Measurements from ENCODE around the gene SENP2. TPM values are rescaled to one million over a fixed set of nuclear protein-coding genes. Genes with fewer than 3 reads are reported as not detected.

The SENP2 gene
- polyA plus RNA-seq, 1 donor (not counting 4 experiments of a cell fraction or from before 2014, with no cell fraction given) = 12.6 TPM

GRCh38 chr3:185680231-185680630, 94.1 kb downstream of the SENP2 start:
- H3K9ac ChIP-seq (ENCODE audit: control insufficient read depth, extremely low read depth, insufficient read depth, low read length) = no peak overlapping the region
- no peaks in the 10 kb centered on the region for H3K9me1 ChIP-seq (ENCODE audit: control insufficient read depth, extremely low read depth, insufficient read depth, low read length)
- no peaks in the 10 kb centered on the region for H3K27me3 ChIP-seq (ENCODE audit: control insufficient read depth, extremely low read depth, insufficient read depth, low read length)
- dilution Hi-C loops (cut with MboI; ENCODE audit: extremely low pct_ligation_motif_present, low sequenced_read_pairs) = no loop called here
- H3K79me2 ChIP-seq (ENCODE audit: control insufficient read depth, insufficient read depth, low read length) = peaks cover 21% of the 10 kb centered on the region
- H3K4me2 ChIP-seq (ENCODE audit: control insufficient read depth, extremely low read depth, insufficient read depth, low read depth, low read length) = no peak overlapping the region
- no peak for TF ChIP-seq CTCF (optimal IDR thresholded peaks at IDR 0.05 in 1 of 3, IDR thresholded peaks at IDR 0.05 in 1 of 3, conservative IDR thresholded peaks at IDR 0.05 in 1 of 3; ENCODE audit: extremely low read depth in 1 of 3, insufficient read depth in 2 of 3, low read length in 3 of 3)
- no peak for TF ChIP-seq EZH2 (IDR thresholded peaks at IDR 0.05; ENCODE audit: low read length)
- H3K27ac ChIP-seq (ENCODE audit: control insufficient read depth, insufficient read depth, low read length) = no peak overlapping the region
- FAIRE-seq (no peak), DNase-seq (ENCODE audit: low read depth, low spot score) (no peak)
- no peak overlapping the region for H2AFZ ChIP-seq (ENCODE audit: control insufficient read depth, low read length)
- no peaks in the 10 kb centered on the region for H3K9me3 ChIP-seq (ENCODE audit: control insufficient read depth, low read depth, low read length)
- peaks cover 7% of the 10 kb centered on the region for H3K4me1 ChIP-seq (ENCODE audit: control insufficient read depth, extremely low read depth, insufficient read depth, low read length)
- H3K36me3 ChIP-seq (ENCODE audit: control insufficient read depth in 2 of 2, extremely low read depth in 1 of 2, insufficient read depth in 2 of 2, low read length in 2 of 2) = peaks cover 13 to 14% of the 10 kb centered on the region in 2 experiments
- no peaks in the 10 kb centered on the region for H4K20me1 ChIP-seq (ENCODE audit: control insufficient read depth, extremely low read depth, insufficient read depth, low read length)
- no peak overlapping the region for H3K4me3 ChIP-seq (ENCODE audit: control insufficient read depth in 2 of 3, extremely low read depth in 1 of 3, insufficient read depth in 2 of 3, low read depth in 1 of 3, low read length in 3 of 3)

Small RNAs within 50 kb of the gene (small RNA-seq; reads per million reads assigned to genes)
- gene AC133473.1 (ENCODE audit: insufficient read length in 3 of 3, low read depth in 3 of 3, low replicate concordance in 1 of 3) = 0 reads per million in 3 experiments

Other genes starting within 250 kb of the SENP2 start
- gene MAP3K13, start 223.2 kb upstream of the SENP2 start, polyA plus RNA-seq = 17.7 to 23.0 TPM (median 21.9 TPM) in 3 replicates
- gene TMEM41A, start 87.3 kb upstream of the SENP2 start, polyA plus RNA-seq = 30.8 to 36.8 TPM (median 31.9 TPM) in 3 replicates
- 0.58 to 1.7 TPM (median 1.1 TPM) in 3 replicates for gene LIPH, start 33.7 kb upstream of the SENP2 start, polyA plus RNA-seq
- gene IGF2BP2, start 238.7 kb downstream of the SENP2 start, polyA plus RNA-seq = 8.2 to 21.2 TPM (median 13.7 TPM) in 3 replicates